ENCODE data around the gene DDX47.
"Not testable (repeated sequence)": the region's sequence is repeated elsewhere in the genome, so short reads cannot be mapped to it uniquely, and the experiment has no call there.

DDX47 gene

GRCh38 chr12:12823300-12823699, 10.2 kb downstream of the DDX47 start:
- DNase-seq, result no peak

GRCh38 chr12:12823811-12824210, 10.7 kb downstream of the DDX47 start:
- DNase-seq, result no peak

GRCh38 chr12:12835378-12836146, 22.4 kb downstream of the DDX47 start:
- no peak for DNase-seq

GRCh38 chr12:12836571-12836970, 23.4 kb downstream of the DDX47 start:
- no peak for DNase-seq

GRCh38 chr12:12837025-12837812, 24.1 kb downstream of the DDX47 start:
- peak in 2 of 5 experiments; percentile 21 to 70 for DNase-seq

- DNase-seq, result no peak
Measured at GRCh38 chr12:12837813-12838153, 24.6 kb downstream of the DDX47 start.

- DNase-seq, result peak in 1 of 5 experiments; percentile 57
Measured at GRCh38 chr12:12839003-12839395, 25.9 kb downstream of the DDX47 start.

- DNase-seq, result not testable (repeated sequence)
Measured at GRCh38 chr12:12839439-12839838, 26.3 kb downstream of the DDX47 start.

- no peak for DNase-seq
Measured at GRCh38 chr12:12839873-12840579, 26.9 kb downstream of the DDX47 start.

GRCh38 chr12:12840580-12840899, 27.4 kb downstream of the DDX47 start:
- DNase-seq, result no peak

- DNase-seq, result not testable (repeated sequence)
Measured at GRCh38 chr12:12841428-12841827, 28.3 kb downstream of the DDX47 start.

- peak in 1 of 5 experiments; percentile 26 for DNase-seq
Measured at GRCh38 chr12:12845794-12846243, 32.7 kb downstream of the DDX47 start.

- DNase-seq, result peak in 1 of 5 experiments; percentile 48
Measured at GRCh38 chr12:12846780-12847179, 33.6 kb downstream of the DDX47 start.

GRCh38 chr12:12853435-12853834, 40.3 kb downstream of the DDX47 start:
- no peak for DNase-seq

- no peak for DNase-seq
Measured at GRCh38 chr12:12859690-12860089, 46.5 kb downstream of the DDX47 start.

GRCh38 chr12:12864243-12864642, 51.1 kb downstream of the DDX47 start:
- no peak for DNase-seq

GRCh38 chr12:12868477-12869235, 55.5 kb downstream of the DDX47 start:
- DNase-seq, result no peak

GRCh38 chr12:12870465-12870864, 57.3 kb downstream of the DDX47 start:
- no peak for DNase-seq

- no peak for DNase-seq
Measured at GRCh38 chr12:12871587-12872138, 58.5 kb downstream of the DDX47 start.

GRCh38 chr12:12872139-12872933, 59.2 kb downstream of the DDX47 start:
- DNase-seq, result no peak

- no peak for DNase-seq
Measured at GRCh38 chr12:12872934-12873275, 59.8 kb downstream of the DDX47 start.

GRCh38 chr12:12874029-12874428, 60.9 kb downstream of the DDX47 start:
- DNase-seq, result no peak
